K562 (cell line): Measurements from ENCODE around the gene DAAM1.

Experiments
- BRCA1 ChIP-seq, 2 experiments: fragments of 450-650 bp in 1 of 2; sonication (generic) in 1 of 2; formaldehyde crosslinking in 1 of 2; IDR thresholded peaks; 2 replicates each; pipeline versions ENCODE4 v1.5.0 to v1.6.1; 2017 to 2020; ENCODE audit warnings: mild to moderate bottlenecking in 1 of 2, missing genetic modification reagents in 1 of 2
- EZH2 ChIP-seq: IDR thresholded peaks from 2 replicates; pipeline ENCODE4 v1.6.1; 2012; ENCODE audit warnings: low read depth, mild to moderate bottlenecking, inconsistent platforms, low read length, borderline replicate concordance
- HNRNPK ChIP-seq: fragments of 200-400 bp; formaldehyde crosslinking; IDR thresholded peaks from one replicate; pipeline ENCODE4 v1.6.1; 2018; ENCODE audit warnings: mild to moderate bottlenecking, low read depth, low read length; ENCODE audit not compliant: poor library complexity, severe bottlenecking
- NRF1 ChIP-seq, 2 experiments: fragments of 450-650 bp; IDR thresholded peaks in 1 of 2; conservative IDR thresholded peaks in 1 of 2; 2 replicates each; pipeline ENCODE4 v1.6.1; 2014; ENCODE audit warnings: mild to moderate bottlenecking in 2 of 2
- RAD51 ChIP-seq: fragments of 450-650 bp; IDR thresholded peaks from 2 replicates; pipeline ENCODE4 v1.7.1; 2016; ENCODE audit warnings: low read depth, mild to moderate bottlenecking, borderline replicate concordance
- SMARCE1 ChIP-seq: fragments of 450-650 bp; IDR thresholded peaks from 2 replicates; pipeline ENCODE4 v1.7.1; 2016; ENCODE audit warnings: mild to moderate bottlenecking
- TAF1 ChIP-seq: IDR thresholded peaks from 2 replicates; pipeline ENCODE4 v1.6.1; 2011; ENCODE audit warnings: mild to moderate bottlenecking, low read length, moderate library complexity; ENCODE audit not compliant: insufficient read depth, control insufficient read depth, severe bottlenecking; ENCODE audit errors: extremely low read depth
- TCF7L2 ChIP-seq: fragments of 150-350 bp; IDR thresholded peaks from 2 replicates; pipeline ENCODE4 v1.6.1; 2016; ENCODE audit warnings: low read depth, mild to moderate bottlenecking, low read length, moderate library complexity
- ZNF140 ChIP-seq: fragments of 250-450 bp; sonication (Bioruptor Pico); IDR thresholded peaks from 2 replicates; pipeline ENCODE4 v1.8.0; 2021; ENCODE audit warnings: moderate library complexity, mild to moderate bottlenecking, inconsistent platforms
- TF ChIP-seq, protein P1 (sequence below), 3 experiments: IDR thresholded peaks in 2 of 3; conservative IDR thresholded peaks in 1 of 3; 2 replicates each; pipeline ENCODE4 v1.5.1; 2011 to 2012; ENCODE audit warnings: low read length in 3 of 3, mild to moderate bottlenecking in 3 of 3, control low read depth in 2 of 3, improper control_type of control experiment in 1 of 3, inconsistent platforms in 1 of 3, low read depth in 1 of 3, mixed read lengths in 1 of 3, moderate library complexity in 1 of 3; ENCODE audit not compliant: insufficient read depth in 2 of 3
- TF ChIP-seq, protein P2 (sequence below): fragments of 450-650 bp; IDR thresholded peaks from one replicate; pipeline ENCODE4 v1.6.1; 2018; ENCODE audit warnings: mild to moderate bottlenecking, moderate library complexity; ENCODE audit not compliant: partially characterized antibody

DNA sequence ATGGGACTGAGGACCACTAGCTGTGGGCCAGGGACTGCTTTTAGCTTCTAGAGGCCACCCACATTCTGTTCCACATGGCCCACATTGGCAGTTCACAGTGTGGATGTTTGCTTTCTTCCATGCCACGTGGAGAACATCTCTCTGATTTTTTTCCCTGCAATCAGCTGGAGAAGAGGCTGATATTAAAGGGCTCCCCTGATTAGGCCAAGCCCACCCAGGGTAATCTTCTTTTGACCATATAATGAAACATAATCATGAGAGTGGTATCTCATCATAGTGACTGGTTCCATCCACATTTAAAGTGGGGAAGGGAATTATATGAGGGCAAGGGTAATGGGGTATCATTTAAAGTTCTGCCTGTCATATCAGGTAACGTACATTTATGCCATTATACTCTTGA lies 15.8 kb downstream of the DAAM1 start:
- TF ChIP-seq, protein P1, sequence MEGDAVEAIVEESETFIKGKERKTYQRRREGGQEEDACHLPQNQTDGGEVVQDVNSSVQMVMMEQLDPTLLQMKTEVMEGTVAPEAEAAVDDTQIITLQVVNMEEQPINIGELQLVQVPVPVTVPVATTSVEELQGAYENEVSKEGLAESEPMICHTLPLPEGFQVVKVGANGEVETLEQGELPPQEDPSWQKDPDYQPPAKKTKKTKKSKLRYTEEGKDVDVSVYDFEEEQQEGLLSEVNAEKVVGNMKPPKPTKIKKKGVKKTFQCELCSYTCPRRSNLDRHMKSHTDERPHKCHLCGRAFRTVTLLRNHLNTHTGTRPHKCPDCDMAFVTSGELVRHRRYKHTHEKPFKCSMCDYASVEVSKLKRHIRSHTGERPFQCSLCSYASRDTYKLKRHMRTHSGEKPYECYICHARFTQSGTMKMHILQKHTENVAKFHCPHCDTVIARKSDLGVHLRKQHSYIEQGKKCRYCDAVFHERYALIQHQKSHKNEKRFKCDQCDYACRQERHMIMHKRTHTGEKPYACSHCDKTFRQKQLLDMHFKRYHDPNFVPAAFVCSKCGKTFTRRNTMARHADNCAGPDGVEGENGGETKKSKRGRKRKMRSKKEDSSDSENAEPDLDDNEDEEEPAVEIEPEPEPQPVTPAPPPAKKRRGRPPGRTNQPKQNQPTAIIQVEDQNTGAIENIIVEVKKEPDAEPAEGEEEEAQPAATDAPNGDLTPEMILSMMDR (IDR thresholded peaks at IDR 0.05 in 2 of 3, conservative IDR thresholded peaks at IDR 0.05 in 1 of 3; ENCODE audit: insufficient read depth in 2 of 3, low read depth in 1 of 3, low read length in 3 of 3) = no peak
- TF ChIP-seq NRF1 (conservative IDR thresholded peaks at IDR 0.05 in 1 of 2, IDR thresholded peaks at IDR 0.05 in 1 of 2) (no peak), BRCA1 (IDR thresholded peaks at IDR 0.05) (no peak), BRCA1 (CRISPR knock-in tag; IDR thresholded peaks at IDR 0.05) (no peak), TCF7L2 (no peak), HNRNPK (no peak), TAF1 (no peak), RAD51 (no peak), SMARCE1 (no peak), EZH2 (no peak), ZNF140 (CRISPR knock-in tag) (no peak)
- TF ChIP-seq, protein P2, sequence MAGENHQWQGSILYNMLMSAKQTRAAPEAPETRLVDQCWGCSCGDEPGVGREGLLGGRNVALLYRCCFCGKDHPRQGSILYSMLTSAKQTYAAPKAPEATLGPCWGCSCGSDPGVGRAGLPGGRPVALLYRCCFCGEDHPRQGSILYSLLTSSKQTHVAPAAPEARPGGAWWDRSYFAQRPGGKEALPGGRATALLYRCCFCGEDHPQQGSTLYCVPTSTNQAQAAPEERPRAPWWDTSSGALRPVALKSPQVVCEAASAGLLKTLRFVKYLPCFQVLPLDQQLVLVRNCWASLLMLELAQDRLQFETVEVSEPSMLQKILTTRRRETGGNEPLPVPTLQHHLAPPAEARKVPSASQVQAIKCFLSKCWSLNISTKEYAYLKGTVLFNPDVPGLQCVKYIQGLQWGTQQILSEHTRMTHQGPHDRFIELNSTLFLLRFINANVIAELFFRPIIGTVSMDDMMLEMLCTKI = no peak
